Measurements from ENCODE around the gene RNF13.

RNF13 gene

GRCh38 chr3:149947231-149947630 is 134.2 kb downstream of the RNF13 start:
- no peak for TF ChIP-seq SIN3A (IDR thresholded peaks at IDR 0.05; ENCODE audit: borderline replicate concordance, insufficient read depth, low read length)
- no peak for TF ChIP-seq POLR2AphosphoS5 (IDR thresholded peaks at IDR 0.05; ENCODE audit: low read depth, low read length)
- no peak for TF ChIP-seq REST (IDR thresholded peaks at IDR 0.05; ENCODE audit: insufficient read depth in 1 of 2, low read depth in 2 of 2, low read length in 2 of 2)
- no peak for TF ChIP-seq TAF1 (IDR thresholded peaks at IDR 0.05; ENCODE audit: borderline replicate concordance, insufficient read depth, low read length)
- TF ChIP-seq FOXP2 (optimal IDR thresholded peaks at IDR 0.05; ENCODE audit: borderline replicate concordance, extremely low read depth, extremely low read length, insufficient read depth) = no peak

- TF ChIP-seq POLR2AphosphoS5 (IDR thresholded peaks at IDR 0.05; ENCODE audit: low read depth, low read length) (no peak), FOXP2 (optimal IDR thresholded peaks at IDR 0.05; ENCODE audit: borderline replicate concordance, extremely low read depth, extremely low read length, insufficient read depth) (no peak), REST (IDR thresholded peaks at IDR 0.05; ENCODE audit: insufficient read depth in 1 of 2, low read depth in 2 of 2, low read length in 2 of 2) (no peak), TAF1 (IDR thresholded peaks at IDR 0.05; ENCODE audit: borderline replicate concordance, insufficient read depth, low read length) (no peak), SIN3A (IDR thresholded peaks at IDR 0.05; ENCODE audit: borderline replicate concordance, insufficient read depth, low read length) (no peak)
Observed at GRCh38 chr3:149949181-149949580, 136.2 kb downstream of the RNF13 start.

GRCh38 chr3:149954812-149955211 is 141.8 kb downstream of the RNF13 start:
- TF ChIP-seq POLR2AphosphoS5 (IDR thresholded peaks at IDR 0.05; ENCODE audit: low read depth, low read length) (no peak), SIN3A (IDR thresholded peaks at IDR 0.05; ENCODE audit: borderline replicate concordance, insufficient read depth, low read length) (no peak), FOXP2 (optimal IDR thresholded peaks at IDR 0.05; ENCODE audit: borderline replicate concordance, extremely low read depth, extremely low read length, insufficient read depth) (no peak), TAF1 (IDR thresholded peaks at IDR 0.05; ENCODE audit: borderline replicate concordance, insufficient read depth, low read length) (no peak), REST (IDR thresholded peaks at IDR 0.05; ENCODE audit: insufficient read depth in 1 of 2, low read depth in 2 of 2, low read length in 2 of 2) (no peak)

- TF ChIP-seq TAF1 (IDR thresholded peaks at IDR 0.05; ENCODE audit: borderline replicate concordance, insufficient read depth, low read length) (no peak), POLR2AphosphoS5 (IDR thresholded peaks at IDR 0.05; ENCODE audit: low read depth, low read length) (no peak), FOXP2 (optimal IDR thresholded peaks at IDR 0.05; ENCODE audit: borderline replicate concordance, extremely low read depth, extremely low read length, insufficient read depth) (no peak), SIN3A (IDR thresholded peaks at IDR 0.05; ENCODE audit: borderline replicate concordance, insufficient read depth, low read length) (no peak), REST (IDR thresholded peaks at IDR 0.05; ENCODE audit: insufficient read depth in 1 of 2, low read depth in 2 of 2, low read length in 2 of 2) (no peak)
Observed at GRCh38 chr3:149955449-149955848, 142.4 kb downstream of the RNF13 start.
